GM12878 (cell line): ENCODE data around the gene CCNL2. TPM values are rescaled to one million over a fixed set of nuclear protein-coding genes. Genes with fewer than 3 reads are reported as not detected.
"Not testable (repeated sequence)": the region's sequence is repeated elsewhere in the genome, so short reads cannot be mapped to it uniquely, and the experiment has no call there.

Source experiments
- ATAC-seq: fragments of 200-7000 bp; cut with Tn5 transposase; 3 replicates; pipeline ENCODE4 v1.9.1; 2020; ENCODE audit warnings: mild to moderate bottlenecking, moderate library complexity
- BruUV-seq: library from RNA; stranded (reverse); fragments of 400-500 nt; replicated peaks from 2 replicates; lab custom pipeline; 2021; lab: Mats Ljungman, UMichigan
- CTCF ChIA-PET: fragments of 300-600 bp; sonication (Branson Sonifier 250); formaldehyde crosslinking; extraction: SDS; loops from one replicate; lab custom pipeline; 2021; ENCODE audit warnings: inconsistent platforms; lab: Yijun Ruan, JAX
- POLR2A ChIA-PET: fragments of 350-600 bp; formaldehyde crosslinking; extraction: SDS; loops from one replicate; lab custom pipeline; 2021; ENCODE audit warnings: inconsistent platforms; lab: Charles Lee
- RAD21 ChIA-PET: fragments of 300-600 bp; sonication (Branson Sonifier 250); formaldehyde crosslinking; loops from one replicate; lab custom pipeline; 2023; ENCODE audit warnings: antibody characterized with exemption; ENCODE audit not compliant: unreplicated experiment; lab: Charles Lee
- SMC1A ChIA-PET: fragments of 300-600 bp; sonication (Branson Sonifier 250); formaldehyde crosslinking; loops from one replicate; lab custom pipeline; 2023; ENCODE audit not compliant: unreplicated experiment, uncharacterized antibody; lab: Charles Lee
- DNase-seq: peaks from one replicate; pipeline ENCODE4 v3.0.0-alpha.2; 2011; ENCODE audit warnings: low read depth, low spot score
- FAIRE-seq: peaks from 3 replicates; lab custom pipeline; 2011; peaks lifted over from hg19 to GRCh38; lab: Jason Lieb, UNC
- H2AFZ ChIP-seq: 2 replicates; pipeline ENCODE4 v1.6.0; 2011; ENCODE audit warnings: low read depth, low read length, control low read depth; ENCODE audit not compliant: control insufficient read depth
- H3K27ac ChIP-seq: 2 replicates; pipeline ENCODE4 v1.5.1; 2011; ENCODE audit warnings: control low read depth; ENCODE audit not compliant: control insufficient read depth, insufficient read depth
- H3K27me3 ChIP-seq, 2 experiments: replicated peaks in 1 of 2; 2 replicates each; pipeline versions ENCODE4 v1.6.0 to v1.6.1; 2011; ENCODE audit warnings: low read length in 1 of 2; ENCODE audit not compliant: control insufficient read depth in 2 of 2, insufficient read depth in 2 of 2
- H3K36me3 ChIP-seq, 2 experiments: 2 replicates each; pipeline ENCODE4 v1.5.1; 2011; ENCODE audit warnings: low read length in 1 of 2; ENCODE audit not compliant: control insufficient read depth in 2 of 2, insufficient read depth in 2 of 2
- H3K4me1 ChIP-seq: 2 replicates; pipeline ENCODE4 v1.6.1; 2011; ENCODE audit warnings: mild to moderate bottlenecking, low read length, moderate library complexity, mixed read lengths; ENCODE audit not compliant: control insufficient read depth, insufficient read depth
- H3K4me2 ChIP-seq: 2 replicates; pipeline ENCODE4 v1.6.0; 2011; ENCODE audit warnings: control low read depth; ENCODE audit not compliant: control insufficient read depth, insufficient read depth
- H3K4me3 ChIP-seq: fragments of 200-600 bp; sonication (generic); 2 replicates; pipeline ENCODE4 v1.5.1; 2016
- H3K79me2 ChIP-seq: 2 replicates; pipeline ENCODE4 v1.6.0; 2011; ENCODE audit warnings: low read length; ENCODE audit not compliant: control insufficient read depth, insufficient read depth
- H3K9ac ChIP-seq: 2 replicates; pipeline ENCODE4 v1.8.0; 2011; ENCODE audit warnings: low read length, control low read depth, mixed read lengths; ENCODE audit not compliant: control insufficient read depth, insufficient read depth
- H3K9me3 ChIP-seq: replicated peaks from 3 replicates; pipeline ENCODE4 v1.5.1; 2011; ENCODE audit warnings: mild to moderate bottlenecking, low read length; ENCODE audit not compliant: control insufficient read depth, insufficient read depth
- H4K20me1 ChIP-seq: 2 replicates; pipeline ENCODE4 v1.6.0; 2011; ENCODE audit not compliant: control insufficient read depth, insufficient read depth
- CHD2 ChIP-seq: IDR thresholded peaks from 2 replicates; pipeline ENCODE4 v1.6.1; 2011; ENCODE audit warnings: low read depth, low read length, improper control_type of control experiment, borderline replicate concordance
- NBN ChIP-seq: fragments of 450-650 bp; IDR thresholded peaks from 2 replicates; pipeline ENCODE4 v1.6.1; 2016
- POLR2A ChIP-seq: IDR thresholded peaks from 2 replicates; pipeline ENCODE4 v1.6.1; 2011; ENCODE audit warnings: low read depth, mild to moderate bottlenecking, low read length
- POLR2AphosphoS5 ChIP-seq: IDR thresholded peaks from 2 replicates; pipeline ENCODE4 v1.6.1; 2011; ENCODE audit warnings: mild to moderate bottlenecking, low read length, inconsistent platforms
- RAD21 ChIP-seq: IDR thresholded peaks from 2 replicates; pipeline ENCODE4 v1.6.1; 2011; ENCODE audit warnings: mild to moderate bottlenecking, low read depth, low read length, moderate library complexity; ENCODE audit not compliant: insufficient read depth
- SIX5 ChIP-seq: IDR thresholded peaks from 2 replicates; pipeline ENCODE4 v1.6.1; 2011; ENCODE audit warnings: mild to moderate bottlenecking, low read depth, low read length, moderate library complexity; ENCODE audit not compliant: severe bottlenecking
- ZBTB4 ChIP-seq: fragments of 450-650 bp; formaldehyde crosslinking; IDR thresholded peaks from 2 replicates; pipeline ENCODE4 v1.4.0; 2022; ENCODE audit warnings: mild to moderate bottlenecking, moderate library complexity
- WGBS: methylation state at CpG from one replicate; pipeline ENCODE4 v1.1.6; 2016; ENCODE audit warnings: low lambda C conversion rate; ENCODE audit not compliant: insufficient replicate concordance, insufficient coverage; ENCODE audit errors: missing lambda C conversion rate; 5-methylcytosine and 5-hydroxymethylcytosine counted together
- in situ Hi-C: fragments of 300-500 bp; cut with MboI; formaldehyde crosslinking; loops from 9 replicates; pipeline ENCODE4 v1.14.3; 2018; ENCODE audit warnings: mixed read lengths
- intact Hi-C: fragments of 100-400 bp; cut with micrococcal nuclease; formaldehyde crosslinking; loops from one replicate; pipeline ENCODE4 v1.14.2; 2022; ENCODE audit not compliant: unreplicated experiment
- polyA plus RNA-seq, 11 experiments: library from polyadenylated mRNA; depleted of rRNA in 4 of 11; unstranded in 6 of 11; stranded (reverse) in 5 of 11; fragments of >200 nt; fragmentation: Nextera tagmentation in 4 of 11; fragmentation: Illumina TruSeq in 1 of 11; extraction: Ambion mirVana in 4 of 11; extraction: Trizol in 1 of 11; gene quantifications; 1 replicate in 1 of 11; 2 replicates in 10 of 11; pipeline versions ENCODE4 v1.2.1 to v1.2.3, GENCODE V29; 2011 to 2016; ENCODE audit warnings: inconsistent platforms in 2 of 11, missing spikeins in 2 of 11, low read depth in 1 of 11
- total RNA-seq, 4 experiments: library from RNA; depleted of rRNA in 3 of 4; stranded (reverse); fragments of >200 nt in 3 of 4; fragmentation: Illumina TruSeq in 1 of 4; extraction: Trizol in 1 of 4; gene quantifications; 2 replicates each; pipeline versions ENCODE4 v1.2.1 to v1.2.3, GENCODE V29; 2013 to 2021
- TF ChIP-seq, protein P1 (sequence below), 3 experiments: IDR thresholded peaks in 2 of 3; conservative IDR thresholded peaks in 1 of 3; 2 replicates each; pipeline ENCODE4 v1.5.1; 2011; ENCODE audit warnings: low read depth in 3 of 3, low read length in 3 of 3, mild to moderate bottlenecking in 3 of 3, control low read depth in 2 of 3, moderate library complexity in 2 of 3, inconsistent platforms in 1 of 3, mixed read lengths in 1 of 3; ENCODE audit not compliant: control insufficient read depth in 2 of 3, insufficient read depth in 1 of 3; ENCODE audit errors: extremely low read depth in 1 of 3

Gene CCNL2
- total and polyA plus RNA-seq, 10 of the 15 experiments (the other 5 are each of a cell fraction or from before 2014, with no cell fraction given), result 2.1 to 143 (median 101) TPM

- ATAC-seq, intact Hi-C loops, SMC1A ChIA-PET, H3K27me3 ChIP-seq, H4K20me1 ChIP-seq, H2AFZ ChIP-seq, RAD21 ChIA-PET, H3K4me3 ChIP-seq, H3K27ac ChIP-seq, FAIRE-seq, H3K9me3 ChIP-seq, H3K4me2 ChIP-seq, H3K9ac ChIP-seq, BruUV-seq, DNase-seq: not testable (repeated sequence)
- CTCF ChIA-PET, result interaction anchor here (1.0 to 1.7 kb wide), 7 partner anchors 11 to 101 kb away, joined by 3 to 15 read pairs (median 4); partner anchors contain the start of gene AURKAIP1
- in situ Hi-C loops, result loop anchor here (5.0 kb wide), 1 partner anchor 104 kb away; no protein-coding TSS in a partner anchor
- H3K4me1 ChIP-seq, result peaks cover 25% of the 10 kb centered on the region
- 0 out of 2 replicates have a peak, but pooled peaks have one; percentile 31 for TF ChIP-seq POLR2AphosphoS5
- peaks cover 11 to 22% of the 10 kb centered on the region in 2 experiments for H3K36me3 ChIP-seq
- POLR2A ChIA-PET, result interaction anchor here (1.2 kb wide), 1 partner anchor 38 kb away, joined by 4 read pairs; no protein-coding TSS in a partner anchor
- H3K79me2 ChIP-seq, result peaks cover 73% of the 10 kb centered on the region
- WGBS, result 96% methylated on average over 7 of the region's 9 CpGs
These were observed 3.8 kb upstream of the CCNL2 start for GRCh38 chr1:1402901-1403392.

DNA sequence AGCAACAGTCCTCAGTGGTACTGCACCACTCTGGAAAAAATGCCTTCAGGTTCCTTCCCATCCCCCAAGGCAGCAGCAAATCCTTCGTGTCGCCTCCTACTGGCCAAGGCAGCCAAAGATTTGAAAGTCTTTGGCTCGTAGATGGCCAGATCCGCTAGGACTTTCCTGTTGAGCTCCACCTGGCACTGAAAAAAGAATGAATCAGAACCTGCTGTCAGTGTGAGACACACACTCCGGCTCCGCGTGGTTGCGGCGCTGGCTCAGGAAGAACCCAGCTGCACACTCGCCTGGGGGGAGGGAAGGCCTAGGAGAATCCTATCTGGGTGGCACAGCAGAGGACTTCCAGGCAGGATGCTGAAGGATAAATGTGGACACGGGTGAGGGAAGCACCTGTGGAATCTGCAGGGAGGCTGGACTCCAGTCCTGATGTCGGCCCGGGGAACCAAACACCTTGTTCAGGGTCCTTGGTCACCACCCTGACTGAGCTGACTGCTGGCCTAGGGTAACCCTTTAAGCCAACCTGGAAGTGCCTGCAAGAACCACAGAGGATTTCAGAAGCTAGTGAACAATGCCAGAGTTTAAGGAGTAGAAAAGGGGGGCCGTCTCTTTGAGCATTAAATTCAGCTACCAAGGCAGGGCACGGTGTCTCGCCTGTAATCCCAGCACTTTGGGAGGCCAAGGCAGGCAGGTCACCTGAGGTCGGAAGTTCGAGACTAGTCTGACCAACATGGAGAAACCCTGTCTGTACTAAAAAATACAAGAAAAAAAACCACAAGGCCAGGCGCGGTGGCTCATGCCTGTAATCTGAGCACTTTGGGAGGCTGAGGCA, 3.2 kb upstream of the CCNL2 start:
- no TSS peak for BruUV-seq
- intact Hi-C loops, result no loop called here
- H3K9ac ChIP-seq, result no peak overlapping the region
- no peak for DNase-seq
- H3K79me2 ChIP-seq, result peaks cover 73% of the 10 kb centered on the region
- in situ Hi-C loops, result loop anchor here (5.0 kb wide), 1 partner anchor 105 kb away; no protein-coding TSS in a partner anchor
- POLR2A ChIA-PET, result interaction anchor here (0.7 to 1.2 kb wide), 2 partner anchors 39 to 134 kb away, joined by 3 to 4 read pairs; no protein-coding TSS in a partner anchor
- RAD21 ChIA-PET, result interaction anchor here (1.0 kb wide), 1 partner anchor 35 kb away, joined by 3 read pairs; no protein-coding TSS in a partner anchor
- H3K9me3 ChIP-seq, result no peaks in the 10 kb centered on the region
- H3K4me2 ChIP-seq, result peak overlapping the region; percentile 38
- H3K27ac ChIP-seq, result no peak overlapping the region
- H3K27me3 ChIP-seq, result no peaks in the 10 kb centered on the region
- H3K36me3 ChIP-seq, result peaks cover 13 to 27% of the 10 kb centered on the region in 2 experiments
- H3K4me1 ChIP-seq, result peaks cover 32% of the 10 kb centered on the region
- 80% methylated on average over 20 of the region's 20 CpGs for WGBS
- H4K20me1 ChIP-seq, result no peaks in the 10 kb centered on the region; the same call in 1 of the 2 replicates
- no peak for FAIRE-seq
- no peak overlapping the region for H2AFZ ChIP-seq
- no peak for ATAC-seq
- CTCF ChIA-PET, result interaction anchor here (0.7 to 1.7 kb wide), 8 partner anchors 11 to 102 kb away, joined by 3 to 15 read pairs (median 4); partner anchors contain the start of gene AURKAIP1
- no peak overlapping the region for H3K4me3 ChIP-seq
- SMC1A ChIA-PET, result no interaction called here
- TF ChIP-seq, protein P1, sequence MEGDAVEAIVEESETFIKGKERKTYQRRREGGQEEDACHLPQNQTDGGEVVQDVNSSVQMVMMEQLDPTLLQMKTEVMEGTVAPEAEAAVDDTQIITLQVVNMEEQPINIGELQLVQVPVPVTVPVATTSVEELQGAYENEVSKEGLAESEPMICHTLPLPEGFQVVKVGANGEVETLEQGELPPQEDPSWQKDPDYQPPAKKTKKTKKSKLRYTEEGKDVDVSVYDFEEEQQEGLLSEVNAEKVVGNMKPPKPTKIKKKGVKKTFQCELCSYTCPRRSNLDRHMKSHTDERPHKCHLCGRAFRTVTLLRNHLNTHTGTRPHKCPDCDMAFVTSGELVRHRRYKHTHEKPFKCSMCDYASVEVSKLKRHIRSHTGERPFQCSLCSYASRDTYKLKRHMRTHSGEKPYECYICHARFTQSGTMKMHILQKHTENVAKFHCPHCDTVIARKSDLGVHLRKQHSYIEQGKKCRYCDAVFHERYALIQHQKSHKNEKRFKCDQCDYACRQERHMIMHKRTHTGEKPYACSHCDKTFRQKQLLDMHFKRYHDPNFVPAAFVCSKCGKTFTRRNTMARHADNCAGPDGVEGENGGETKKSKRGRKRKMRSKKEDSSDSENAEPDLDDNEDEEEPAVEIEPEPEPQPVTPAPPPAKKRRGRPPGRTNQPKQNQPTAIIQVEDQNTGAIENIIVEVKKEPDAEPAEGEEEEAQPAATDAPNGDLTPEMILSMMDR (IDR thresholded peaks at IDR 0.05 in 2 of 3, conservative IDR thresholded peaks at IDR 0.05 in 1 of 3; ENCODE audit: control insufficient read depth in 2 of 3, extremely low read depth in 1 of 3, insufficient read depth in 1 of 3, low read depth in 3 of 3, low read length in 3 of 3), result peak; percentile 33 to 69 (median 56)
- no peak for TF ChIP-seq NBN
- TF ChIP-seq POLR2A, result peak; percentile 27; the same call in 1 of the 2 replicates
- TF ChIP-seq POLR2AphosphoS5, result peak; percentile 37; the same call in 1 of the 2 replicates
- 0 out of 2 replicates have a peak, but pooled peaks have one; percentile 17 for TF ChIP-seq RAD21
- no peak for TF ChIP-seq SIX5
- peak; percentile 58 for TF ChIP-seq CHD2
- no peak for TF ChIP-seq ZBTB4 (CRISPR knock-in tag)
